GM21737 (cell line): Measurements from ENCODE around the gene ZNF580.

Source experiments
- ATAC-seq: cut with Tn5 transposase; IDR thresholded peaks from one replicate; pipeline ENCODE4 v1.9.1; 2021; ENCODE audit warnings: mild to moderate bottlenecking, moderate library complexity; ENCODE audit not compliant: unreplicated experiment

Gene ZNF580

GRCh38 chr19:55644842-55645511, 4.2 kb downstream of the ZNF580 start:
- no peak for ATAC-seq

DNA sequence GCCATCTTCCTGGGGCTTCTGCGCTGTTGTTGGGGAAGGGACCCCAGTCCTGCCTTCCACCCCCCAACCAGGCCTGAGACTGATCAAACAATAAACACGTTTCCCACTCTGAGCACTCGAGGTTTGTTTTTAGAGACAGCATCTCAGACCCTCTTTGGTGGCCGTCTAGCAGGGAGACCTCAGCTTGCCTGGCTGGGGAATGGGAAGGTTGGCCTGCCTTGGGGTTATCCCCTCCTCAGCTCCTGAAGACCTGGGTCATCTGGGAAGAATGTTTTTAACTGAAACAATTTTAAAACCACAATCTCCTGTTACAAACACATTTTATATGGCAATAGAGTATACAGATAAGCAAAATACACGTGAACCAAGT, 4.7 kb downstream of the ZNF580 start:
- no peak for ATAC-seq

- ATAC-seq: no peak
These were observed 6.3 kb downstream of the ZNF580 start for GRCh38 chr19:55646889-55647731.

GRCh38 chr19:55647732-55648584, 7.2 kb downstream of the ZNF580 start, which contains the start of gene CCDC106:
TSS of gene CCDC106 (plus strand) at chr19:55648212. CDS start at chr19:55649047, 835 bp downstream.
- no peak for ATAC-seq

DNA sequence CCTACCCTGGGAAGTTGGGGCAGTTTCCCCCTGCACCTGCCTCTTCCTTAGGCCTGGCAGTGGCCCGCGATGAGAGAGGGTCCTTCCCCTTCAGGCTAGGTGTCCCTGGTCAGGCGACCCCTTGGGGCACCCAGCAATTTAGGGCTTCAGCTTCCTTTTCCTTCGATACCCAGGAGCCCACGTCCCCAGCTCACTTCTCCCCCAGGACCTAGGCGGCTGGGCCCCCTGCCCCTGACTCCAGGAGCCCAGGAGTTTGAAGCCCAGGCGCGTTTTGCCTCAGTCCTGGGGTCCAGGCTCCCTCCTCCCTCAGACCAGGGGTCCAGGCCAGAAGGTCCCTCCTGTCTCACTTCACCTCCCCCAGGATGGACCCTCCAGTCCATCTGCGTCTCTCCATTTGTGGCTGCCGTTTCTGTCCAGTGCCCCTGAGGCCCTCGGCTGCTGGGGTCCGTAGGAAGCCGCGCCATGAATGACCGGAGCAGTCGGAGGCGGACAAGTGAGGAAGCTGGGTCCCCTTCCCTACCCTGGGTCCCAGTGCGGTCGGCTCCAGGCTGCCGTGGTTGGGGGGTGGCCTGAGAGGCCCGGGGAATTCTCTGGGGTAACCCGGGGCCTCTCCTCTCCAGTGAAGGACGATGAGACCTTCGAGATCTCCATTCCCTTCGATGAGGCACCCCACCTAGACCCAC, 7.9 kb downstream of the ZNF580 start:
- ATAC-seq: no peak

DNA sequence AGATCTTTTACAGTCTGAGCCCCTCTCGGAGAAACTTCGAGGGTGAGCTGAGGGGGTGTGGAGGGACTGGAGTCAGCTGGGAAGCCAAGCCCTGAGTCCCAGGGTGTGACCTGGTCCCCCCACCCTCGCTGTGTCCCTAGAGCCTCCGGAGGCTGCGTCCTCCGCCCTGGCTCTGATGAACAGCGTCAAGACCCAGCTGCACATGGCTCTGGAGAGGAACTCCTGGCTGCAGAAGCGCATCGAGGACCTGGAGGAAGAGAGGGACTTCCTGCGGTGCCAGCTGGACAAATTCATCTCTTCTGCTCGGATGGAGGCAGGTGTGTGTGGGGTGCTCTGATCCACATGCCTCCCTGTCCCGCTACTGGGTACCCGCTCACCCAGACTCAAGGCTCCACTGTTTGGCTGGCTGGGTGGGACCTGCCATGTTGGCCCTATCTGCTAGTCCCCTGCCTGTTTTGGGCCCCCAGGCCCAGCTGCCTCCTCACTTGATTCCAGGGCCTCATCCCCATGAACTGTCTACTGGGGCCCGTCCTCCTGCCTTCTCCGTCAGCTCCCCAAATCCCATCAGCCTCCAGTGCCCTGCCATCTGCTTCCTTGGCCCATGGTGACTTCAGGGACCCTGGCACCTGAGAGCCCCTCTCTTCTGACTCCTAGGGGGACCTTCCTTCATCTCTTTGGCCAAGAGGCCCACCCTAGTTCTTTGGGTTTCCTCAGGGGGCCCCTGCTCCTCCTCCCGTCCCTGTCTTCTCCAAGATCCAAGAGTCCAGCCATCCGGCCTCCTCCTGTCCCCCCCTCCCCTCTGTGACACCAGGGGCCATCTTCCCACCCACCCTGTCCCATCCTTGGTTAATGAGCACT, 8.7 kb downstream of the ZNF580 start:
- no peak for ATAC-seq

- no peak for ATAC-seq
These were observed 9.3 kb downstream of the ZNF580 start for GRCh38 chr19:55650126-55650557.

- no peak for ATAC-seq
These were observed 9.9 kb downstream of the ZNF580 start for GRCh38 chr19:55650602-55651230.

DNA sequence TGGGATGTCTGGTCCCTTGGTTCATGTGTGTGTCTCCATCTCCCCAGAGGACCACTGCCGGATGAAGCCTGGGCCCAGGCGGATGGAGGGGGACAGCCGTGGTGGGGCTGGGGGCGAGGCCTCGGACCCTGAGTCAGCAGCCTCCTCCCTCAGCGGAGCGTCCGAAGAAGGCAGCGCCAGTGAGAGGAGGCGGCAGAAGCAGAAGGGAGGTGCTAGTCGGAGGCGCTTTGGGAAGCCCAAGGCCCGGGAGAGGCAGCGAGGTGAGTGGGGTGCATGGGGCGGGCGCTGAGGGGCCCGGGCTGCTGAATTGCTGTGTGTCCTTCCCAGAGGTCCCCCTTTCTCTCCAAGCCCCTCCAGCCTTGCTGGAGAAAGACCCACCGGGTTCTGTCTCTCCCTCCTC, 10.4 kb downstream of the ZNF580 start:
- ATAC-seq: no peak

DNA sequence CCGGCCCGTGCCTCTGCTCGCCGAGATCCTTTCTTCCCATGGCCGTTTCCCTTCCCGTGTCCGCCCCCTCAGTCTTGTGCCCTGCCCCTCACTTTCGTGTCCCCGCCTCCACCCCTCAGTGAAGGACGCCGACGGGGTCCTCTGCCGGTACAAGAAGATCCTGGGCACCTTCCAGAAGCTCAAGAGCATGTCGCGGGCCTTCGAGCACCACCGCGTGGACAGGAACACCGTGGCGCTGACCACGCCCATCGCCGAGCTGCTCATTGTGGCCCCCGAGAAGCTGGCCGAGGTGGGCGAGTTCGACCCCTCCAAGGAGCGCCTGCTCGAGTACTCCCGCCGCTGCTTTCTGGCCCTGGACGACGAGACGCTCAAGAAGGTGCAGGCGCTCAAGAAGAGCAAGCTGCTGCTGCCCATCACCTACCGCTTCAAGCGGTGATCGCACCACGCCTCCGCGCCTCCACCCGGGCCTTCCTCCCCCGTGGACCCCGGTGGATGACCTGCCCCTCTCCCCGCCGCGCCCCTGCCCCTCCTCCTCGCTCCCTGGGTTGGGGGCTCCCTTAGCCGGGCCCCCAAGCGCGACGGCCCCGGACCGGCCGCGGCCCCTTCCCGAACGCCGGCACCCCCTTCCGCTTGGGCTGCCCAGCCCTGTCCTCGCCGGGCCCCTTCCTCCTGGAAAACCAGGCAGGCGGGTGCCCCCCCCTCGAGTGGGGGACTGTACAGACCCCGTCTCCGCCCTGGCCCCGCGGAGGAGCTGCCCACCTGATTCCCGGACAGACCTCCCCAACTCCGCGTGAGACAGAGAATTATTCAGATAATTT, 11.7 kb downstream of the ZNF580 start:
- no peak for ATAC-seq

- peak; percentile 35 for ATAC-seq
These were observed 13.0 kb downstream of the ZNF580 start for GRCh38 chr19:55653651-55654322.

- peak; percentile 49 for ATAC-seq
These were observed 13.6 kb downstream of the ZNF580 start for GRCh38 chr19:55654323-55654867.

- ATAC-seq: peak; percentile 34
These were observed 14.3 kb downstream of the ZNF580 start, which contains the start of gene U2AF2 for GRCh38 chr19:55654868-55655647. TSS of gene U2AF2 (plus strand) at chr19:55655035. CDS start at chr19:55655105, 70 bp downstream.

GRCh38 chr19:55655648-55656040, 14.8 kb downstream of the ZNF580 start:
- no peak for ATAC-seq

GRCh38 chr19:55656552-55656951, 15.8 kb downstream of the ZNF580 start:
- no peak for ATAC-seq

- ATAC-seq: no peak
These were observed 16.4 kb downstream of the ZNF580 start for GRCh38 chr19:55656988-55657747.
